HG03439 (cell line): ENCODE results near the gene TMEM163.

Experiments used
- ATAC-seq: cut with Tn5 transposase; IDR thresholded peaks from one replicate; pipeline ENCODE4 v1.9.1; 2021; ENCODE audit warnings: mild to moderate bottlenecking, moderate library complexity; ENCODE audit not compliant: unreplicated experiment

The TMEM163 gene

DNA sequence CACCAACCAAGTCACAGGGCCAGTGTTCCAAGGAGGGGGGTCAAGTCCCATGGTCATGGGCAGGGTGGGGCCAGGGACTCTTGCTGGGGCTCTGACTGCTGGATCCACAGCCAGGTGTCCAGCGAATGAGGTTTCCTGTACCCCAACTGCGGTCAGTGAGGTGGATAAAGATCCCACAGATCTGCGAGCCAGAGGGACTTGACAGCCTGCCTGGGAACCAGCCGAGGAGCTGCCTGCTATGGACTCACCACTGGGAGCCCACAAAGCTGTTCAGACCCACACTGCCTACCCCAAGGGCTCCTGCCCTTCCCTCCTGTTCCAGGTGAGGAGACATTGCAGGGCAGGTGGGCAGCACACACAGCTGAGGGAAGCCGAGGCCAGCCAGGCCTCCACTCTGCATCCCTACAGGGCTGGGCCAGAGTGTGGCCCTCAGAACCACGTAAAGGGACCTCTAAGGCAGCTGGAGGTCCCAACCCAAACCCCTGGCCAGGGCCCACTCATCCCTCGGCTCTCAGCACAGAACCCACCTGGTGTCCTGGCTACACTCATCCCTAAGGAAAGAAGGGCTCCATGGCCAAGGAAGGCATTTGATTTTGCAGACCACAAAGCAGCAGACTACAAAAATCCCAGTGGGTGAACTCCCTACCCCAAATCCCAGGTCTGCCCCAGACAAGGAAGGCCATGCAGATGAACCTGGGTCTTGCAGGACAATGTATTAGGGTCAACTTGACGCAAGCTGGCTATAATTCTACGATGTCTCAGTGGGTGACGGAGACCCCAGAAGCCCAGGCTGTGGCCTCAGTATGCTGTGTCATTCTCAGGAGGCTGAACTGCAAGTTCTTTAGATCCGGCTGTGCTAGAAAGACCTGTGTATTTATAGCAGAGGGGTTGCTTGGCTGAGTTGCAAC is 255.8 kb downstream of the TMEM163 start:
- ATAC-seq, result no peak

DNA sequence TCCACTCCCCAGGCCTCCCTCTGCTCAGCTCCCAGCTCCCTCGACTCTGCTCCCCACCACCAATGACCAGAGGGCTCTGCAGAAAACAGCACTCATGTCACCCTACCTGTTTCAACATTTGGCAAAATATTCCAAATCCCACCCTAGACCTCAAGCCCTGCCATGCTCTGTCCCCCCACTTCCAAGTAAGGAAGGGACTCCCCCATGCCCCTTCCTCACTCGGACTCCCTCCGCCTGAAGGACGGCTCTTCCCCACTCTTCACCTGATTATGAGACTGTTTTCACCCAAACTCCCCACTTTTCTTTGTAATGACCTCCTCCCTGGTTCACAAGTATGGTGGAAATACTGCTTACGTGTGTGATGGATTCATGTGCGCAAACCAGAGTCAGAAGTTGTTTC is 256.5 kb downstream of the TMEM163 start:
- no peak for ATAC-seq

GRCh38 chr2:134461511-134461910 is 257.3 kb downstream of the TMEM163 start:
- ATAC-seq, result no peak

- peak; percentile 86 for ATAC-seq
Measured at GRCh38 chr2:134460583-134460998, 258.2 kb downstream of the TMEM163 start.

DNA sequence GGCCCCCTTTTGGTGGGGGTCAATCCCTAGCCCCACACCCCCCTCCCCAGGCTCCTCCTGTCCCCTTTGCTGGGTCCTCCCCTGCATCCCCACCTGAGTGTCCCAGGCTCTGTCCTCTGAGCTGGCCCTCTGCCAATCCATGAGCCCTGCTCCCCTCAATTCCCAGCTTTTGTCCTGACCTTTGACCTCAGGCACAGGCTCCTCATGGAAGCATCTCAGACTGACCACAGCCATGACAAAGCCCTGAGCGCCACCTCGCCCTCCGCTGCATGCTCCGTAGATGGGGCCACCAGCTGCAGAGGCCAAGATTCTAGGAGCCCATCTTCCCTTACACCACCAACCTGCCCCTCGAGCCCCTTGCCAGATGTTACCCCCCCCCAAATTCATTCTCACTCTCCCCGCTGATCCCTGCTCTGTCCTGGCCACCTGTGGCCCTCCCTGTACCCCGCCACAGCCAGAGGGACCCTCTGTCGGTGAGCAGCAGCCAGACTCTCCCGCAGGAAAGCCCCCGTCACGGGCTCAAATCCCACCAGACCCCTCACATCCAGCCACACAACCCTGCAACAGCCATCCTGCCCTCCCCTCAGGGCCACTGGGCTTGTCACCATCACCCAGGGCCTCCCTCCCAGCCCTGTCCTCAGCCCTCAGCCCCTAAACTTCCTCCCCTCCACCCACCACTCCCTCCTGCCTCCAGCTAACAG is 258.9 kb downstream of the TMEM163 start:
- no peak for ATAC-seq

DNA sequence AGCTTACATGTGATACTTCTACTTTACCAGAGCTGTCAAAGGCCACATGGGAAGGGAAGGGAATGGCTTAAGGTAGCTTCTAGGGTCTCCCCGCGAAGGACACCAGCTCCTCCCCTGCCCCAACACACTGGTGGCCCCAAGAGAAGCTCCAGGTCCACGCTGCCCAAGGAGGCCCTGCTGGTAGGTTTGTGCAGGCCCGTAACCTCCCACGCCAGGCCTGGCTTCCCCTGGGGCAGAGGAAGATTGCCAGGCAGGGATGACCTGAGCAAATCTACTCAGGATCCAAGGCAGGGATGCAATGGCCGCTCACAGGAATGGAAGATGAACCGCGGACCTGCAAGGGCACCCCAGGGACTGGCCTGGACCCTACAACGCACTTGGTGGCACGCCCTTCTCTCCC is 259.9 kb downstream of the TMEM163 start:
- no peak for ATAC-seq

DNA sequence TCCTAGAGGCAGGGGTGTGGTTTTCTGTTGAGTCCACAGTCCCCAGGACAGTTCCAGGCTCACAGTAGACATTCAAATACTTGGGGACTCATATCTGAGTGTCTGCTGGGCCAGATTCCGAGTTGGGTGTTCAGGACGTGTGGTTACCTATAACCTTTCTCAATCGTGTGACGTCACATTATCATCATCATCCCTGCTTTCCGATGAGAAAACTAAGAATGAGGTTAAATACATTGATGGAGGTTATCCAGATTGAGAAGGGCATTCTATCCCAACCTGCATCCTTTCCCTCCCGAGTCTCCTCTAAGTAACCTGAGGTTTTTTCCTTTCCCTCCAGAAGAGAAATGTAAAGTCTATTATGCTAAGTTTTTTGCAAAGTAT is 260.3 kb downstream of the TMEM163 start:
- ATAC-seq, result no peak

DNA sequence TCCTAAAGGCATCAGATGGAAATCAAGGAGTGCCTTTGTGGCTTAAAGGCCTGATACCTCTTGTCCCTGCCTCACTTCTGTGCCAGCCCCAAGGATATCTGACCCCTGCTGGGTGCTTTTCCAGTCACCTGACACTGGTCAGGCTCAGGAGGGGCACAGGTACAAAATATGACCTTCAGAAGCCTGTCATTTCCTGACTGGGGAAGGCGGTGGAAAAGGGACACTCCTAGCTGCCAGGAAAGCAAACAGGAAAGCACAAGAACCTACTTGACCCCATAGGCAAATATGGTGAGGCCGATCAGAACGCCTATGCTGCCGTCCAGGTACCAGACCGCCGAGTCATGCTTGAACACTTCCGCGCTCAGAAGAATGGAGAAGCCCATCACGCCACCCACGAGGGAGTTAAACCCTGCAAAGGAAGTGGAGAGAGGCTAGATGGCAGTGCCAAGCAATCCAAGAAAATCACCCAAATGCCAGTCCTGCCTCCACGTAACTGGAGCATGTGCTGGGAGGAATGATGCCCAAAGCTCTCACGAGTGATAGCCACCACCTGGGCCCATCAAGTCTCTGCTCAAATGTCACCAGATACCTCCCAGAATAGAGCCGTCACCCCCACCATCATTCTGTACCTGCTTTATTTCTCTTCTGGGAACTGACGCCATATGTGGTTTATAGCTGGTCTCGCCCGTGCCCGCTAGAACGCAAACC is 260.9 kb downstream of the TMEM163 start:
- ATAC-seq, result no peak

- no peak for ATAC-seq
Measured at GRCh38 chr2:134457353-134457752, 261.4 kb downstream of the TMEM163 start.

GRCh38 chr2:134455426-134455825 is 263.4 kb downstream of the TMEM163 start:
- ATAC-seq, result no peak

DNA sequence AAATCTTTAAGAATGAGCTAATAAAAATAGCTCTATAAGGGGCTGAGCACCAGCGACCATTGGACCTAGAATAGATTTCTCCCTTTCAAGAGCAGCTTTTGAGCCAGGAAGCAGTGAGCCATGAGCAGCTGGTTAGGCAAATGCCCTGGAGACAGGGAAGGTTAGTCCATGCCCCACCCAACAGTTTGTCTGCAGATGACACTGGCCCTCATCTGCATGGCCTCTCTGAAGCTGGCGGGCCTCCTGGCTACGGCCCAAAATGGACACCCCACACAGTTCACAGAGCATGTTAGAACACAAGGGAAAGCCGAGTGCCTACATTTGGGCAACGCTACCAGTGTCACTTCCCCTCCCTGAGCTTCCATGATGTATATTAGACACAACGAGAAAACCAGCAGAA is 263.9 kb downstream of the TMEM163 start:
- ATAC-seq, result no peak

GRCh38 chr2:134454426-134454825 is 264.4 kb downstream of the TMEM163 start:
- ATAC-seq, result no peak

- ATAC-seq, result no peak
Measured at GRCh38 chr2:134453973-134454372, 264.8 kb downstream of the TMEM163 start.

GRCh38 chr2:134453476-134453875 is 265.3 kb downstream of the TMEM163 start:
- ATAC-seq, result no peak

GRCh38 chr2:134452042-134452733 is 266.6 kb downstream of the TMEM163 start:
- no peak for ATAC-seq

DNA sequence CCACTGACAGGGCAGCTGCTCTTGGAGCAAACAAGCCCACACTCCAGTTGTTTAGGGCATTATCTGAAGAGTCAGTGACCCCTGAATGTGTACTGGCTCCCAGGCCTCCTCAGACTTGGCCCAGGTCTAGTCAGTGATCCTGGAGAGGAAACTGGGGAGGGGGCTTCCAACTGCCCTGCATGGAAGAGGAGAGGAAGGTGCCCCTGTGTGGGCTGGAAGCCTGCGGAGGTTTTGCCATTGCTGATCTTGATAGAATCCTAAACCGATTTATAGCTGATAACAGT is 267.5 kb downstream of the TMEM163 start:
- ATAC-seq, result no peak

- ATAC-seq, result no peak
Measured at GRCh38 chr2:134449751-134450513, 268.9 kb downstream of the TMEM163 start.

DNA sequence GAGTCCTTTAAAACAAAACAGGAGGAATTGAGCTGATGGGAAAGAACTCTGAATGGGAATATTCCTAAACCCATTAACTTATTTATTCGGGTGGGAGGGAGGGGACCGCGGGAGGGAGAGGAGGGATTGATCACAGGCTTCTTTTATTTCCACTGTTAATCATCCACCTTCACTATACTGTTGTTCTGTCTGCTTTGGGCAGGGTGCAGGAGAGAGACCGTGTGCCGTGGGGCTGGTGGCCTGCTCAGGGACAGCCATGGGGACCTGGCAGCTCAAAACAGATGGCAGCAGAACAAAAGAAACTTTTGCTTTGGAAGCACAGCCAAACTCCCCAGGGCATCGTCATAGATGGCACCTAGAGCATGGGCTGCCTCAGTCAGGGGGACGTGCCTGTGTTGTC is 269.6 kb downstream of the TMEM163 start:
- ATAC-seq, result no peak

GRCh38 chr2:134448650-134449049 is 270.1 kb downstream of the TMEM163 start:
- no peak for ATAC-seq

DNA sequence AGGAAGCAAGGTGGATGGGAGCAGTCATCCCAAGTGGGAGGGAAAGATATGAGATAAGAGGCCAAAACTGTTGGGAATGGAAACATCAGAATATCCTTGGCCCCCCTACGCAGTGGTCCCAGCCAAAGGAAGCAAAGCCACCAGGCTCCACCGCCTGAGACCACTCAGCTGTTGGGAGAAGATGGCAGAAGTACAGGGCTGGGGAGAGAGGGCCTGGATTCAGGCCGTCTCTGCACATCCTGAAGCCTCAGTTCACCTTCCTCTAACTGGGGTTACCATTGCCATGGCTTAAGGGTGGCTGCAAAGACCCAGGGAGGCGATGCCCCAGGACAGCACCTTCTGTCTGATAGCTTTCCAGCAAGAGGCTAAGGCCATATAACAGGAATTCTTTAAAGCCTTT is 271.1 kb downstream of the TMEM163 start:
- ATAC-seq, result no peak
